ENCODE results near the gene TAGLN.

TAGLN gene

GRCh38 chr11:117214404-117215110 lies 15.4 kb downstream of the TAGLN start:
- no peak for DNase-seq (ENCODE audit: low read depth)

DNA sequence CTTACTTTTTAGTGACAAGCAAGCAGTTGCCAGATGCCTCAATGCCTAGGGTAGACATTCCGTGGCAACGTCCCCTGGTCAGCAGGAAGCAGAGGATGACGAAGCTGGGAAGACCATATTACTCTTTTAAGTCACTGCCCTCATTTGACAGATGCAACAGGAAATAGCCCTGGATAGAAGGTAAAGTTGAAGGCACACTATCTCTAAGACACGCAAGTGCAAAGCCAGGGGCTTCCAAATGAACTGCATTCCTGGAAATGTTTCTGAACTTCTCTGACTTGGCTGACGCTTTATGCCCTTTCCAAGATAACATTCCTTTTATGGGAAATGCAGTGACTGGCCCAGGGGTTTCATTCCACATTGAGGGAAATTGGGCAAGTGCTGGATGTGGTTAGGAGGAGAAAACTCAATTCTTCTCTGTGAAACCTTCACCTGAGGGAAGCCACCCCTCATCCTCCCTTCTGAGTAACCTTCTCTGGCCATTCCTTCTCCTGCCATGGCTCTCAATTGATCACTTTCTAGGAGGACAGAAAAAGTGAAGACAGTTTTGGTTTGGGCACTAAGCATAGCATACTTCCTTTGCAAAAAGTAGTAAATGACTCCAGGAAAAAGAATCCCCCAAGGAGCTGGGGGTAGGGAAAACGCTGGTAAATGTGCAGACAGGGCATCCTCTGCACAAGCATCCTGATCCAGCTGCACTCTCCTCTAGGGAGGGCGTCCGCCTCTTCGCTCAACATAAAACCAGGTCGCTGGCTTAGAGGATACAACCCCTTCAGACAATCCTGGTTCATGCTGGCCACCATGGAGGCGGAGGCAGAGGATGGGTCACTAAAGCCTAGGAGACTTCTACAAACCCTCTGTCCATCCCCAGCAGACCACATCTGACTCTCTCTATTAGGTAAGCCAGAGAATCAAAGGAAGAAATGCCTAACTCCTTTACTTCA lies 18.2 kb downstream of the TAGLN start:
- no peak for DNase-seq (ENCODE audit: low read depth)

GRCh38 chr11:117218133-117218915 lies 19.2 kb downstream of the TAGLN start:
- DNase-seq (ENCODE audit: low read depth) = no peak

DNA sequence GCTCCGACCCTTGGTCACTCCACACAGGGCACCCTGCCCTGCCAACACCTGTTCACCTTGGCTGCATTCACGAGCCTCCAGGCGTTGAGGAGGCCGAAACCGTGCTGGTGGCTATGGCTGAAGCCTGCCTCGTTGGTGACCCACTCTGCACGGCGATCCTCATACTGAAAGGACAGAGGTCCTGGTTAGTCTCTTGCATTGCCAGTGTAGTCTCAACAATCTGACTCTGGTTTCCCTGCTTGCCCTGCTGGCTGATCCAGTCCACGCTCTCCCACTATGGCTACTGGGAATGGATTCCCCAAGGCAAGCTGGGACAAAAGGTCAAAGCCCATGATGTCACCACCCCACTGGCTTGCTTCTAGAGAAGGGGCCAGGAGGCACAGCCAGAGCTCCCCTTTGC lies 19.8 kb downstream of the TAGLN start:
- no peak for DNase-seq (ENCODE audit: low read depth)

GRCh38 chr11:117219455-117219854 lies 20.3 kb downstream of the TAGLN start:
- no peak for DNase-seq (ENCODE audit: low read depth)

DNA sequence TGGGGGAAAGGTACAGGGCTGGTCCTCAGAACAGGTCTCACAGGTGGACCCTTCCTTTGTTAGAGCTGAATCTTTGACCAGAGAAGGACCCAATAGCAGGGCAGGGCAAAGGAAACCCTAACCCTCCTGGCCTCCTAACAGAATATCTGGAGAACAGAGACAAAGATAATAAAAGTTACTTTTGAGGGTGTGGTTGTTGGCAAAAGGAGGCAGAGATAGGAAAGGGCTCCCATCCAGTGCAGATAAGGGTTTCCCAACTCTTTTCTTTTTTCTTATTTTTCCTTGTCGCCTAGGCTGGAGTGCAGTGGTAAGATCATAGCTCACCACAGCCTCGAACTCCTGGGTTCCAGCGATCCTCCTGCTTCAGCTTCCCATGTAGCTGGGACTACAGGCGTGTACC lies 20.8 kb downstream of the TAGLN start:
- DNase-seq (ENCODE audit: low read depth) = no peak

DNA sequence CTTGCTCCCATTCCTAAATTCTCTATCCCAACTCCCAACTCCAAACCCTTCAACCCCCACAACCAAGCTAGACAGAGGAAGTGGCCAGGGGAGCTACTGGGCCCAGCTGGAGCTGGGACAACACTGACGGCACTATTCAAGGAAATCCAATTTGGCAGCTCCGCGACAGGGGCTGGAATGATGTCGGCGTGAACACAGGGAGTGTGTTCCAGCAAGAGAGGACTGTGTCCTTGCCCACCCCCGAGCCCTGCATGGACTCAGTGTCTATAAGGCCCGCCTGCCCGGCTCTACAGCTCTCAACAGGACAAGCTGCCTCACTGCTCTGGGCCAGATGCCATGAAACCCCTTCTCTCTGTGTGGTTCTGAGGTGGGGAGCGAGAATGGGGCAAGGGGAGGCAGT lies 21.4 kb downstream of the TAGLN start:
- no peak for DNase-seq (ENCODE audit: low read depth)

DNA sequence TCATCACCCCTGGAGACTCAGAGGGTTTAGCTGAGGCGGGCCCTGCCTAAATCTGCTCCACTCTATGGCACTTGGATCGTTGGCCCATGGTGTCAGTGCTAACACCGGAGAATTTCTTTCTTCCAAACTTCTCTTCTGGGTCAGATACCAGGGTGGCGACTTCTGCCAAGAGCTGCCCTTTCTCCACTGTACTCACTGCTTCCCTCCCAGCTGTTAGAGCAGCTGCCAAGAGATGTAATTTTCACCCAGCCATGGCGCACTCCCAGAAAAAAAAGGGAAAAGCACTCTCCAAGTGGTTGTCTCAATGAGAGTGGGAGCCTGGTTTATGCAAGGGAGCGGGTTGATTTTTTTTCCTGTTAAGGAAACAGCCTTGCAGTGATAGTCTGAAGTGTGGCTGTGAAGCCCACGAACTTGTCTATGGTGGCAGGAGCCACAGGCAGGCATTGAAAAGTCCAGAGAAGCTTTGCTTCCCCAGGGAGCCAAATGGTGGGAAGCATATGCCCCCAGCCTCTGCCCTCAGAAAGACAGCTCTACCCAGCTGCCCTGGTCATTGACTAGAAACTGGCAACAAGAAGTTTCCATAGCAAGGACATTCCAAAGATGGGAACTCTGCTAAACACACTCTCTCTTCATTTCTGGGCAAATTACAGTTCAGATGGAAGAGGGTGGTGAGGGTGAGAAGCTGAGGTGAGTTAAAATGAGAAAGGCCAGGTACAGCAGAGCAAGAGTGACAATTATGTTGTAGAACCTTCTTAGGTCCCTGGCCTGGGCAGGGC lies 22.0 kb downstream of the TAGLN start:
- no peak for DNase-seq (ENCODE audit: low read depth)

DNA sequence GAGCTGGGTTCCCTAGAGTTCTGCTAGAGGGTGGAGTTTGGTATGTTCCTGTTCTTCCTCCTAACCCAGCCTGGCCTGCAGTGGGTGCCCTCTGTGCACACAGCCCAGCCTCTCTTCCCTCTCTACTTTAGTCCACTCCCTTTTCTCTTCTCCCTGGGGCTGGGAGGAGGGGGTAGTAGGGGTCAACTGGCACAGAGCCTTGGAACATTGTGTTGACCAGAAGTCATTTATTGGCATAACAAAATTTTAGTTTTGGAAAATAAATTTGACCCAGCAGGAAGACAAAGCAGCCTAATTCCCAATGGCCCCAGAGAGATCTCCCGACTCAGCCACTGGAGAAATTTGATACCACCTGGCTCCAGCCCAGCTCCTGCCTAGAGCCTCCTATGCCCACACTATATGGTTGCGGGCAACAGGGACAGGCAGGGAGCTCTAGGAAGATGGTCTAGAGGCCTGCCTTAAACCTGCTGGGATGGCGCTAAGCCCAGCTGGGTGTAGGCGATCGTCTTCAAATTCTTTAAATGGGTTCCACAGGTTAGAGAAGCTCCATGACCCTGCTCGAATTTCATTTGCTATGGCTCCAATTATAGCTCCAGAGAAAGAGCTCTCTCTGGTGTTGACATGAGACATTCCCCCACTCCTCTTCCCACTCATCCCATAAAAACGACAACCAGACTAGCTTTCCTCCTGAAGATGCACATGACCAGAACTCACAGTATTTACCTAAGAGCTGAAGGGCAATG lies 22.8 kb downstream of the TAGLN start:
- DNase-seq (ENCODE audit: low read depth) = no peak

GRCh38 chr11:117222991-117223740 lies 24.0 kb downstream of the TAGLN start:
- no peak for DNase-seq (ENCODE audit: low read depth)

DNA sequence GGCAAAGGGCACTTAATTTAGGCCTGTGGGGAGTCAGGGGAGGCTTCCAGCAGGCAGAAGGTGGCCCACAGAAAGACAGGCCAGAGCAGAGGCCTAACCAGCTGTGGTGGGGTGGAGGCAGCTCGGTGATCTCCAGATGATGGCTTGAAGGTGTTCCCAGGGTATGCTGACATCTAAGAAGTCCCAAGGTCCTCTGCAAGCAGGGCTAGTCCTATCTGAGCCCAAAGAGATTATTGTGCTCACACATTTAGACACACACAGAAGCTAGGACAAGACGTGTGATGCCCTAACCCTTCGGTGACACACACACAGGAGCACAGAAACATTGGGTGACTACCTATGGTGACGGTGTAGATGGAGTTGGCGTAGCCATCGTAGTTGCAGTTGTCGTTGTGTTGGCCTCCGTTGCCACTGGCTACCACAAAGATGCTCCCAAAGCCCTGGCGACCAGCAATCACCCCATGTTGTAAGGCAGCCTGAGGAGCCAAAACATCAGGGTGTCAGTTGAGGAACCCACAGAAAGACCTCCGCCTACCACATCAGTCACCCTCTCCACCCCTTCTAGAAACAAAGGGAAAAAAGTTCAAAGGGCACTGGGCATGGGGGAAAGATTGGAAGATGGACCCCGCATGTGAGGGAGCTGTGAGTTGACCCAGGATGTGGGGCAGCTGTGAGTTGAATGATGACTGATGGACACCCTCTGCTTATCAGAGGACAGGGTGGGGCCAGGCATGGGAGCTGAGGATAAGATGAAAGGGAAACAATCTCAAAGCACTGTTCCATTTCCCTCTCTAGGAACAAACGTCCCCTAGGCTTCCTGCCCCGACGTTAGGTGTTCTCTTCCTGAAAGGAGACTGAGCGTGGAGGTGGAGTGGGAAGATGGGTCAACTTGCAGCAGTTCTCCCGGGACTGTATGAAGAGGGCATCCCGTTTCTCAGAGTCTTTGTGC lies 24.8 kb downstream of the TAGLN start:
- no peak for DNase-seq (ENCODE audit: low read depth)

DNA sequence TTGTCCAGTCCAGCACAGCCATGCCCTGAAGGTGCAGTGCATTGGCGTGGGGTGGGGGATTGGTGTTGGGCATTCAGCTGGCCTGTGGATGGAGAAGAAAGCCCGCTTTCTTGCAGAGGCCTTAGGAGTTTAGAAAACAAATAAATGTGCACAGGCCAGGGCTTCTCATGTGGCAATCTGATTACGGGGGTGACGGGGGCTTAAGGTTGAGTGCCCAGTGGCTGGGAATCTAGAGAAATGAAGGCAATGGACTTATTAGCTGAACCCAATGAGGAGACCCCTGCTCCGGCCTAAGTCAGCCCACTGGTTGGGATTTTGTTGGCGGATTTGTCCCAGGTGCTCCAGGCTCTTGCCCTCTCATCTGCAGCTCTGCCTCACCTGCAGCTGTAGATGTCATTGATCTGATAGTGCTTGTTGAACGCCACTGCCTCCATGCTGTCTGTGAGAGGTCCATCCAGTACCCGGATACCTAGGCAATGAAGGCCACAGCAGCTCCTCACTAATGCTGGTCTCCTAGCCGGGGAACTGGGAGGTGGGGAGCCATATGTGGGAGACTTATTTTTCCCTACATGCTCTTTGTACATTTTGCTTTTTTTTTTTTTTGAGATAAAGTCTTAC lies 26.5 kb downstream of the TAGLN start:
- DNase-seq (ENCODE audit: low read depth) = no peak

- DNase-seq (ENCODE audit: low read depth) = no peak
These were observed 27.5 kb downstream of the TAGLN start for GRCh38 chr11:117226388-117227385.

- no peak for DNase-seq (ENCODE audit: low read depth)
These were observed 28.9 kb downstream of the TAGLN start for GRCh38 chr11:117228091-117228490.

GRCh38 chr11:117229411-117229810 lies 30.2 kb downstream of the TAGLN start:
- no peak for DNase-seq (ENCODE audit: low read depth)

DNA sequence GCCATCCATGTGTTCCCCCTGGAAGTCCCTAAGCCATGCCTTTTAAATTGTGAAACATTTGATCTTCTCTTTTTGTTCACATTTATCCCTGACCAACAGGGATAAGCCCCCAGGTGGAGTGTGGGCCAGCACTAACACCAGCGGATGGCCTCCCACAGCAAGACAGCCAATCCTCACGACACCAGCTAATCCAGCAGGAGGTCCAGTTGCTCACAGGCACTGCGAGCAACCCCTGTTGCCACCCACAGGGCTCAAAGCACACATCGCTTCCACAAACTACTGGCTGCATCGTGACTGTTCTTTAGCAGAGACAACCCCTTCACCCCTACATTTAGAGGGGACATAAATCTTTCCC lies 30.7 kb downstream of the TAGLN start:
- no peak for DNase-seq (ENCODE audit: low read depth)

- DNase-seq (ENCODE audit: low read depth) = peak; percentile 12
These were observed 31.3 kb downstream of the TAGLN start for GRCh38 chr11:117230286-117230961.
